ENCODE measurements around the gene FTCDNL1. TPM values are rescaled to one million over a fixed set of nuclear protein-coding genes. Genes with fewer than 3 reads are reported as not detected.
A peak's percentile ranks its signal among the peaks of the same experiment; 100 is the strongest.

FTCDNL1 gene
- total and polyA plus RNA-seq, 9 of the 15 experiments (the other 6 are each of a cell fraction or from before 2014, with no cell fraction given), result 0.13 to 0.58 (median 0.32) TPM

GRCh38 chr2:199716807-199717586, 134.0 kb downstream of the FTCDNL1 start:
- no peak for FAIRE-seq
- DNase-seq (ENCODE audit: extremely low read depth in 1 of 4, low spot score in 3 of 4), result no peak
- no peaks in the 10 kb centered on the region for H3K4me1 ChIP-seq (replicated peaks in 1 of 2; ENCODE audit: control insufficient read depth in 2 of 2, insufficient read depth in 2 of 2, low read length in 2 of 2)
- ChIA-PET CTCF (ENCODE audit: low intra/inter-chr PET ratio) (no interaction called here), POLR2A (no interaction called here)
- H2AFZ ChIP-seq (ENCODE audit: low read depth, low read length), result no peak overlapping the region
- in situ Hi-C loops (cut with MboI), result no loop called here
- no peak overlapping the region for H3K4me3 ChIP-seq
- no peaks in the 10 kb centered on the region for H3K27me3 ChIP-seq (ENCODE audit: control insufficient read depth in 2 of 2, insufficient read depth in 2 of 2, low read length in 2 of 2)
- no peaks in the 10 kb centered on the region for H3K9me1 ChIP-seq (ENCODE audit: control insufficient read depth, insufficient read depth, low read length)
- H3K27ac ChIP-seq (ENCODE audit: extremely low read depth, low read depth, low read length), result no peak overlapping the region
- WGBS (ENCODE audit: insufficient coverage, low coverage, missing lambda C conversion rate), result 0% methylated on average over 2 of the region's 4 CpGs
- BruUV-seq (replicated peaks), result no TSS peak
- no peaks in the 10 kb centered on the region for H3K9me3 ChIP-seq (replicated peaks; ENCODE audit: control insufficient read depth, insufficient read depth, low read depth, low read length)
- ATAC-seq, result no peak
- H3K79me2 ChIP-seq (ENCODE audit: control insufficient read depth, insufficient read depth, low read length), result no peaks in the 10 kb centered on the region
- H3K4me2 ChIP-seq (ENCODE audit: insufficient read depth, low read length), result no peak overlapping the region
- H3K36me3 ChIP-seq (ENCODE audit: control insufficient read depth, insufficient read depth, low read length), result no peaks in the 10 kb centered on the region
- peak; percentile 47 for TF ChIP-seq MEIS2 (IDR thresholded peaks at IDR 0.05; ENCODE audit: partially characterized antibody)
- no peak for TF ChIP-seq NFIX (CRISPR knock-in tag; IDR thresholded peaks at IDR 0.05; ENCODE audit: low read depth)
- peak; percentile 69 for TF ChIP-seq NFIC (IDR thresholded peaks at IDR 0.05)
- no peak for TF ChIP-seq BCL6 (CRISPR knock-in tag; IDR thresholded peaks at IDR 0.05)
- no peaks in the 10 kb centered on the region for H4K20me1 ChIP-seq (replicated peaks; ENCODE audit: control insufficient read depth, insufficient read depth, low read length)
- H3K9ac ChIP-seq (ENCODE audit: insufficient read depth in 1 of 2, low read depth in 2 of 2, low read length in 2 of 2), result no peak overlapping the region
- intact Hi-C loops (cut with micrococcal nuclease), result no loop called here

GRCh38 chr2:199713746-199714145, 137.2 kb downstream of the FTCDNL1 start:
- DNase-seq (ENCODE audit: extremely low read depth in 1 of 4, low spot score in 3 of 4) (no peak), FAIRE-seq (no peak), ATAC-seq (no peak)
- Histone ChIP-seq H3K27ac (ENCODE audit: extremely low read depth, low read depth, low read length) (no peak overlapping the region), H3K36me3 (ENCODE audit: control insufficient read depth, insufficient read depth, low read length) (no peaks in the 10 kb centered on the region), H2AFZ (ENCODE audit: low read depth, low read length) (no peak overlapping the region), H3K9ac (ENCODE audit: insufficient read depth in 1 of 2, low read depth in 2 of 2, low read length in 2 of 2) (no peak overlapping the region), H3K9me1 (ENCODE audit: control insufficient read depth, insufficient read depth, low read length) (no peaks in the 10 kb centered on the region), H4K20me1 (replicated peaks; ENCODE audit: control insufficient read depth, insufficient read depth, low read length) (no peaks in the 10 kb centered on the region), H3K4me2 (ENCODE audit: insufficient read depth, low read length) (no peak overlapping the region), H3K79me2 (ENCODE audit: control insufficient read depth, insufficient read depth, low read length) (no peaks in the 10 kb centered on the region), H3K27me3 (ENCODE audit: control insufficient read depth in 2 of 2, insufficient read depth in 2 of 2, low read length in 2 of 2) (no peaks in the 10 kb centered on the region), H3K4me1 (replicated peaks in 1 of 2; ENCODE audit: control insufficient read depth in 2 of 2, insufficient read depth in 2 of 2, low read length in 2 of 2) (no peaks in the 10 kb centered on the region), H3K4me3 (no peak overlapping the region), H3K9me3 (replicated peaks; ENCODE audit: control insufficient read depth, insufficient read depth, low read depth, low read length) (no peaks in the 10 kb centered on the region)
- 0% methylated on average over 2 of the region's 2 CpGs for WGBS (ENCODE audit: insufficient coverage, low coverage, missing lambda C conversion rate)
- ChIA-PET POLR2A (interaction anchor here (0.6 kb wide), 1 partner anchor 41 kb away, joined by 3 read pairs; no protein-coding TSS in a partner anchor), CTCF (ENCODE audit: low intra/inter-chr PET ratio) (no interaction called here)
- BruUV-seq (replicated peaks), result no TSS peak
- in situ Hi-C loops (cut with MboI) (no loop called here), intact Hi-C loops (cut with micrococcal nuclease) (no loop called here)
- TF ChIP-seq ZNF282 (CRISPR knock-in tag; IDR thresholded peaks at IDR 0.05) (no peak), RAD21 (CRISPR knock-in tag; conservative IDR thresholded peaks at IDR 0.05 in 1 of 2, IDR thresholded peaks at IDR 0.05 in 1 of 2) (no peak), RBM25 (IDR thresholded peaks at IDR 0.05; ENCODE audit: low read depth, low read length, severe bottlenecking) (no peak), TCF3 (CRISPR knock-in tag; IDR thresholded peaks at IDR 0.05) (no peak)

Measured in K562 (cell line).